NCI-H1417 (cell line): ENCODE results near the gene SLC6A8.
A peak's percentile ranks its signal among the peaks of the same experiment; 100 is the strongest.
"Not testable (repeated sequence)": the region's sequence is repeated elsewhere in the genome, so short reads cannot be mapped to it uniquely, and the experiment has no call there.

Source experiments
- DNase-seq, 3 experiments: peaks; one replicate each; lab custom pipeline; 2025; lab: John Stamatoyannopoulos, UW

The SLC6A8 gene

GRCh38 chrX:153692611-153693156 lies 5.0 kb downstream of the SLC6A8 start:
- peak in 2 of 3 experiments; percentile 12 to 47 for DNase-seq

- DNase-seq = no peak
Measured at GRCh38 chrX:153693216-153694086, 5.7 kb downstream of the SLC6A8 start.

- DNase-seq = not testable (repeated sequence)
Measured at GRCh38 chrX:153694256-153694655, 6.5 kb downstream of the SLC6A8 start.

GRCh38 chrX:153694687-153695270 lies 7.1 kb downstream of the SLC6A8 start:
- no peak for DNase-seq

GRCh38 chrX:153696100-153696499 lies 8.4 kb downstream of the SLC6A8 start:
- no peak for DNase-seq

GRCh38 chrX:153696538-153696937 lies 8.8 kb downstream of the SLC6A8 start:
- not testable (repeated sequence) for DNase-seq

- DNase-seq = not testable (repeated sequence)
Measured at GRCh38 chrX:153696986-153697722, 9.4 kb downstream of the SLC6A8 start.

GRCh38 chrX:153697924-153698865 lies 10.5 kb downstream of the SLC6A8 start:
- no peak for DNase-seq

- not testable (repeated sequence) for DNase-seq
Measured at GRCh38 chrX:153699210-153699783, 11.6 kb downstream of the SLC6A8 start.

GRCh38 chrX:153699784-153700371 lies 12.2 kb downstream of the SLC6A8 start:
- not testable (repeated sequence) for DNase-seq

GRCh38 chrX:153700376-153700945 lies 12.7 kb downstream of the SLC6A8 start:
- DNase-seq = no peak

GRCh38 chrX:153700967-153701366 lies 13.2 kb downstream of the SLC6A8 start:
- DNase-seq = no peak

GRCh38 chrX:153701706-153702105 lies 14.0 kb downstream of the SLC6A8 start:
- no peak for DNase-seq

GRCh38 chrX:153702336-153703035 lies 14.8 kb downstream of the SLC6A8 start:
- no peak for DNase-seq

GRCh38 chrX:153703036-153703370 lies 15.3 kb downstream of the SLC6A8 start:
- no peak for DNase-seq

- no peak for DNase-seq
Measured at GRCh38 chrX:153704021-153704526, 16.3 kb downstream of the SLC6A8 start.

- not testable (repeated sequence) for DNase-seq
Measured at GRCh38 chrX:153704631-153705402, 17.1 kb downstream of the SLC6A8 start.

- DNase-seq = not testable (repeated sequence)
Measured at GRCh38 chrX:153705403-153706060, 17.8 kb downstream of the SLC6A8 start.
